H1 (cell line): ENCODE measurements around the gene ISLR2. TPM values are rescaled to one million over a fixed set of nuclear protein-coding genes. Genes with fewer than 3 reads are reported as not detected.

Experiments used
- CTCF ChIA-PET: fragments of 300-600 bp; sonication (Branson Sonifier 250); formaldehyde crosslinking; loops from one replicate; lab custom pipeline; 2021; ENCODE audit not compliant: partially characterized antibody; lab: Charles Lee
- POLR2A ChIA-PET: fragments of 300-600 bp; sonication (Branson Sonifier 250); formaldehyde crosslinking; loops from one replicate; lab custom pipeline; 2021; ENCODE audit warnings: inconsistent platforms; ENCODE audit not compliant: partially characterized antibody; lab: Charles Lee
- DNase-seq, 2 experiments: peaks; one replicate each; pipeline versions ENCODE4 v3.0.0 to v3.0.0-alpha.2; 2010 to 2022; ENCODE audit warnings: low spot score in 2 of 2, low read depth in 1 of 2, mixed read lengths in 1 of 2
- FAIRE-seq: peaks from 2 replicates; lab custom pipeline; 2011; peaks lifted over from hg19 to GRCh38; lab: Jason Lieb, UNC
- H2AFZ ChIP-seq: 2 replicates; pipeline ENCODE4 v1.8.1; 2012; ENCODE audit warnings: low read length, inconsistent platforms
- H2AK5ac ChIP-seq: 2 replicates; pipeline ENCODE4 v1.6.1; 2013; ENCODE audit warnings: low read depth, low read length
- H2BK120ac ChIP-seq: replicated peaks from 2 replicates; pipeline ENCODE3; 2013; ENCODE audit warnings: low read depth, low read length, inconsistent platforms
- H2BK12ac ChIP-seq: 2 replicates; pipeline ENCODE4 v1.6.1; 2013; ENCODE audit warnings: low read depth, low read length
- H2BK15ac ChIP-seq: 2 replicates; pipeline ENCODE4 v1.6.1; 2013; ENCODE audit warnings: low read length
- H2BK20ac ChIP-seq: 2 replicates; pipeline ENCODE4 v1.6.1; 2013; ENCODE audit warnings: low read length
- H2BK5ac ChIP-seq: 2 replicates; pipeline ENCODE4 v1.6.1; 2013; ENCODE audit warnings: low read depth, low read length
- H3K14ac ChIP-seq: 2 replicates; pipeline ENCODE4 v1.6.1; 2013; ENCODE audit warnings: inconsistent platforms; ENCODE audit not compliant: insufficient read length
- H3K18ac ChIP-seq: 2 replicates; pipeline ENCODE4 v1.6.1; 2013; ENCODE audit warnings: low read length; ENCODE audit errors: extremely low read depth
- H3K23ac ChIP-seq: 2 replicates; pipeline ENCODE4 v1.6.1; 2013; ENCODE audit warnings: inconsistent platforms; ENCODE audit not compliant: insufficient read length
- H3K23me2 ChIP-seq: 2 replicates; pipeline ENCODE4 v1.6.1; 2013; ENCODE audit warnings: low read depth, low read length
- H3K27ac ChIP-seq: 2 replicates; pipeline ENCODE4 v1.6.1; 2011; ENCODE audit warnings: low read depth, low read length, inconsistent platforms
- H3K27me3 ChIP-seq, 4 experiments: replicated peaks in 1 of 4; 1 replicate in 1 of 4; 2 replicates in 3 of 4; pipeline versions ENCODE4 v1.6.1 to v1.8.1; 2011 to 2013; ENCODE audit warnings: low read length in 3 of 4, mild to moderate bottlenecking in 3 of 4, inconsistent platforms in 2 of 4, mixed read lengths in 2 of 4, moderate library complexity in 1 of 4; ENCODE audit not compliant: control insufficient read depth in 3 of 4, insufficient read depth in 3 of 4; ENCODE audit errors: extremely low read depth in 1 of 4
- H3K36me3 ChIP-seq, 4 experiments: 2 replicates each; pipeline versions ENCODE4 v1.6.1 to v1.8.1; 2011 to 2013; ENCODE audit warnings: mild to moderate bottlenecking in 4 of 4, low read length in 3 of 4, moderate library complexity in 2 of 4, control low read depth in 1 of 4, inconsistent platforms in 1 of 4; ENCODE audit not compliant: insufficient read depth in 4 of 4, control insufficient read depth in 2 of 4
- H3K4ac ChIP-seq: replicated peaks from 2 replicates; pipeline ENCODE3; 2013; ENCODE audit warnings: low read length, low read depth, mixed read lengths, inconsistent platforms; ENCODE audit not compliant: insufficient read length
- H3K4me1 ChIP-seq, 4 experiments: replicated peaks in 1 of 4; 1 replicate in 1 of 4; 2 replicates in 3 of 4; pipeline versions ENCODE4 v1.6.1 to v1.8.1; 2011 to 2013; ENCODE audit warnings: low read length in 3 of 4, inconsistent platforms in 2 of 4, mixed read lengths in 1 of 4; ENCODE audit not compliant: insufficient read depth in 4 of 4, control insufficient read depth in 3 of 4
- H3K4me2 ChIP-seq, 2 experiments: 2 replicates each; pipeline versions ENCODE4 v1.6.1 to v1.8.1; 2011 to 2013; ENCODE audit warnings: low read depth in 2 of 2, low read length in 2 of 2, control low read depth in 1 of 2, inconsistent platforms in 1 of 2, mild to moderate bottlenecking in 1 of 2; ENCODE audit not compliant: insufficient read depth in 1 of 2
- H3K4me3 ChIP-seq, 4 experiments: fragments of 200-600, 300-600 bp in 1 of 4; sonication (generic), shearing (Covaris generic), sonication (Bioruptor Twin) in 1 of 4; 2 replicates each; pipeline versions ENCODE4 v1.5.1 to v1.8.1; 2011 to 2016; ENCODE audit warnings: low read length in 4 of 4, low read depth in 3 of 4, control low read depth in 2 of 4, inconsistent platforms in 2 of 4, mild to moderate bottlenecking in 2 of 4, mixed read lengths in 1 of 4, moderate library complexity in 1 of 4; ENCODE audit not compliant: insufficient read depth in 2 of 4; ENCODE audit errors: extremely low read depth in 1 of 4
- H3K56ac ChIP-seq: replicated peaks from 2 replicates; pipeline ENCODE3; 2013; ENCODE audit warnings: low read depth, mild to moderate bottlenecking, mixed read lengths, low read length, inconsistent platforms; ENCODE audit not compliant: insufficient read length
- H3K79me1 ChIP-seq: 2 replicates; pipeline ENCODE4 v1.6.1; 2013; ENCODE audit warnings: low read depth, low read length, control low read depth
- H3K79me2 ChIP-seq, 2 experiments: 2 replicates each; pipeline versions ENCODE4 v1.6.1 to v1.8.1; 2012 to 2013; ENCODE audit warnings: low read length in 2 of 2, mild to moderate bottlenecking in 2 of 2, inconsistent platforms in 1 of 2; ENCODE audit not compliant: insufficient read depth in 2 of 2, control insufficient read depth in 1 of 2
- H3K9ac ChIP-seq, 4 experiments: replicated peaks in 1 of 4; 1 replicate in 1 of 4; 2 replicates in 3 of 4; pipeline versions ENCODE4 v1.6.1 to v1.8.1; 2011 to 2013; ENCODE audit warnings: low read depth in 3 of 4, low read length in 3 of 4, control low read depth in 2 of 4, mild to moderate bottlenecking in 2 of 4, moderate library complexity in 2 of 4, inconsistent platforms in 1 of 4; ENCODE audit errors: extremely low read depth in 1 of 4
- H3K9me3 ChIP-seq, 2 experiments: 2 replicates each; pipeline versions ENCODE4 v1.6.1 to v1.8.1; 2012 to 2013; ENCODE audit warnings: mild to moderate bottlenecking in 2 of 2, moderate library complexity in 2 of 2, control low read depth in 1 of 2, inconsistent platforms in 1 of 2, low read depth in 1 of 2, low read length in 1 of 2, mixed read lengths in 1 of 2; ENCODE audit not compliant: insufficient read depth in 2 of 2
- H4K20me1 ChIP-seq, 2 experiments: replicated peaks in 1 of 2; 2 replicates each; pipeline versions ENCODE3 to v1.8.1; 2011 to 2013; ENCODE audit warnings: inconsistent platforms in 2 of 2, low read length in 2 of 2, mild to moderate bottlenecking in 1 of 2; ENCODE audit not compliant: insufficient read depth in 2 of 2, control insufficient read depth in 1 of 2
- H4K5ac ChIP-seq: 2 replicates; pipeline ENCODE4 v1.6.1; 2013; ENCODE audit warnings: low read length, low read depth, mixed read lengths, inconsistent platforms; ENCODE audit not compliant: insufficient read length
- H4K8ac ChIP-seq: 2 replicates; pipeline ENCODE4 v1.8.0; 2013; ENCODE audit warnings: mild to moderate bottlenecking, moderate library complexity, low read length, inconsistent platforms; ENCODE audit not compliant: insufficient read depth; ENCODE audit errors: extremely low read depth
- H4K91ac ChIP-seq: replicated peaks from 2 replicates; pipeline ENCODE3; 2013; ENCODE audit warnings: low read length, mixed read lengths, inconsistent platforms; ENCODE audit not compliant: insufficient read length
- CEBPB ChIP-seq: IDR thresholded peaks from 2 replicates; pipeline ENCODE4 v1.6.1; 2012; ENCODE audit warnings: low read depth, low read length
- CREB1 ChIP-seq: IDR thresholded peaks from 2 replicates; pipeline ENCODE4 v1.6.1; 2012; ENCODE audit warnings: inconsistent platforms
- FOSL1 ChIP-seq: IDR thresholded peaks from 2 replicates; pipeline ENCODE4 v1.6.1; 2011; ENCODE audit warnings: mild to moderate bottlenecking, low read depth, low read length, moderate library complexity; ENCODE audit not compliant: insufficient read depth
- RBBP5 ChIP-seq: IDR thresholded peaks from 2 replicates; pipeline ENCODE4 v1.7.1; 2012; ENCODE audit warnings: low read depth, mild to moderate bottlenecking, inconsistent platforms, low read length, moderate library complexity, borderline replicate concordance
- SAP30 ChIP-seq: fragments of 300-600 bp; sonication (generic); IDR thresholded peaks from 2 replicates; pipeline ENCODE4 v1.7.1; 2012; ENCODE audit warnings: low read length, moderate library complexity, mild to moderate bottlenecking, inconsistent platforms; ENCODE audit not compliant: insufficient read depth, insufficient replicate concordance
- SIX5 ChIP-seq: IDR thresholded peaks from 2 replicates; pipeline ENCODE4 v1.6.1; 2011; ENCODE audit warnings: mild to moderate bottlenecking, low read depth, low read length
- SP1 ChIP-seq: IDR thresholded peaks from 2 replicates; pipeline ENCODE4 v1.6.1; 2011; ENCODE audit warnings: low read depth, low read length
- SP4 ChIP-seq: IDR thresholded peaks from 2 replicates; pipeline ENCODE4 v1.6.1; 2012; ENCODE audit warnings: low read length, inconsistent platforms
- TAF7 ChIP-seq: optimal IDR thresholded peaks from 2 replicates; pipeline ENCODE3; 2011; ENCODE audit warnings: low read depth, mild to moderate bottlenecking, inconsistent platforms, low read length, moderate library complexity, borderline replicate concordance
- TCF12 ChIP-seq: IDR thresholded peaks from 2 replicates; pipeline ENCODE4 v1.6.1; 2011; ENCODE audit warnings: low read depth, mild to moderate bottlenecking, low read length
- ZNF274 ChIP-seq: IDR thresholded peaks from 2 replicates; pipeline ENCODE4 v1.7.0; 2012; ENCODE audit warnings: low read length, borderline replicate concordance; ENCODE audit errors: extremely low read depth
- WGBS, 2 experiments: shearing (Covaris generic) in 1 of 2; methylation state at CpG; one replicate each; pipeline versions ENCODE4 v1.1.6 to v1.1.7; 2013 to 2015; ENCODE audit warnings: low lambda C conversion rate in 2 of 2, mixed read lengths in 2 of 2, inconsistent platforms in 1 of 2, low coverage in 1 of 2, missing lambda C conversion rate in 1 of 2; ENCODE audit not compliant: insufficient replicate concordance in 2 of 2, insufficient coverage in 1 of 2, insufficient read length in 1 of 2; ENCODE audit errors: extremely low coverage in 1 of 2, missing lambda C conversion rate in 1 of 2; 5-methylcytosine and 5-hydroxymethylcytosine counted together
- polyA plus RNA-seq, 7 experiments: library from polyadenylated mRNA; depleted of rRNA in 3 of 7; stranded (reverse) in 5 of 7; unstranded in 2 of 7; fragments of >200 nt in 5 of 7; fragments of 200-250 nt in 2 of 7; gene quantifications; 1 replicate in 5 of 7; 2 replicates in 1 of 7; 4 replicates in 1 of 7; pipeline versions ENCODE4 v1.2.1 to v1.2.3, GENCODE V29; 2011 to 2013; ENCODE audit warnings: missing spikeins in 2 of 7, mixed read lengths in 2 of 7
- total RNA-seq: library from RNA; stranded (reverse); fragmentation: NEBNext Ultra II Directional; extraction: Animal tissue kit (Norgen Biotek cat#: 25700); gene quantifications from 2 replicates; pipeline ENCODE4 v1.2.1, GENCODE V29; 2021
- TF ChIP-seq, protein P1 (sequence below): IDR thresholded peaks from 2 replicates; pipeline ENCODE4 v1.6.1; 2011; ENCODE audit warnings: low read depth, mild to moderate bottlenecking, low read length; ENCODE audit not compliant: insufficient read depth

Gene ISLR2
- total and polyA plus RNA-seq, 2 of the 8 experiments (the other 6 are each of a cell fraction or from before 2014, with no cell fraction given) = 0.47 to 0.58 TPM

GRCh38 chr15:74129586-74130154, 716 bp upstream of the ISLR2 start:
- H3K9me3 ChIP-seq = peaks cover 0 to 8% of the 10 kb centered on the region in 2 experiments; a peak in 1 of 4 replicates
- H3K36me3 ChIP-seq = peaks cover 0 to 6% (median 0%) of the 10 kb centered on the region in 4 experiments; a peak in 1 of 8 replicates
- DNase-seq = peak in 1 of 2 experiments; percentile 71
- no peak overlapping the region for H2AFZ ChIP-seq
- peaks cover 2 to 68% (median 54%) of the 10 kb centered on the region in 4 experiments for H3K4me1 ChIP-seq
- peaks cover 7 to 13% of the 10 kb centered on the region in 2 experiments for H4K20me1 ChIP-seq
- no peaks in the 10 kb centered on the region; the same call in 1 of the 2 replicates for H3K79me1 ChIP-seq
- no peak overlapping the region for H3K14ac ChIP-seq
- FAIRE-seq = no peak
- peak overlapping the region; percentile 57 for H3K4ac ChIP-seq
- H2BK5ac ChIP-seq = peak overlapping the region; percentile 72; the same call in 1 of the 2 replicates
- peak overlapping the region; percentile 98; the same call in 1 of the 2 replicates for H2BK12ac ChIP-seq
- no peak overlapping the region for H3K9ac ChIP-seq
- H2AK5ac ChIP-seq = no peak overlapping the region
- H2BK120ac ChIP-seq = no peak overlapping the region
- H3K4me3 ChIP-seq = peak overlapping the region; percentile 2 to 57 (median 39); a peak in 7 of 8 replicates
- H4K5ac ChIP-seq = no peak overlapping the region
- WGBS, 2 experiments = 3% methylated on average over 36 of the region's 40 CpGs; no CpG with 5 or more reads in 1 of the 2 experiments
- H2BK20ac ChIP-seq = peak overlapping the region; percentile 97
- H3K23me2 ChIP-seq = peaks cover 30% of the 10 kb centered on the region; the same call in 1 of the 2 replicates
- H4K91ac ChIP-seq = peak overlapping the region; percentile 79
- H2BK15ac ChIP-seq = no peak overlapping the region
- H3K18ac ChIP-seq = peak overlapping the region; percentile 86
- CTCF ChIA-PET = interaction anchor here (0.6 to 4.5 kb wide), 16 partner anchors 63 to 191 kb away, joined by 3 to 65 read pairs (median 7); partner anchors contain the start of genes PML and STRA6
- H3K27me3 ChIP-seq = peaks cover 71 to 86% (median 80%) of the 10 kb centered on the region in 4 experiments
- H3K23ac ChIP-seq = no peak overlapping the region
- H3K27ac ChIP-seq = no peak overlapping the region
- peak overlapping the region; percentile 3 for H3K56ac ChIP-seq
- no peaks in the 10 kb centered on the region for H3K79me2 ChIP-seq
- POLR2A ChIA-PET = interaction anchor here (1.1 to 1.6 kb wide), 8 partner anchors 8 to 191 kb away, joined by 3 to 7 read pairs (median 4); partner anchors contain the start of gene STRA6
- peak overlapping the region; percentile 30 for H4K8ac ChIP-seq
- H3K4me2 ChIP-seq = peak overlapping the region; percentile 83 to 86
- no peak for TF ChIP-seq FOSL1
- TF ChIP-seq CEBPB = no peak
- TF ChIP-seq, protein P1, sequence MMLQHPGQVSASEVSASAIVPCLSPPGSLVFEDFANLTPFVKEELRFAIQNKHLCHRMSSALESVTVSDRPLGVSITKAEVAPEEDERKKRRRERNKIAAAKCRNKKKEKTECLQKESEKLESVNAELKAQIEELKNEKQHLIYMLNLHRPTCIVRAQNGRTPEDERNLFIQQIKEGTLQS = no peak
- TF ChIP-seq ZNF274 = no peak
- no peak for TF ChIP-seq SP4
- TF ChIP-seq TAF7 = peak; percentile 24
- no peak for TF ChIP-seq TCF12
- TF ChIP-seq SIX5 = no peak
- no peak for TF ChIP-seq SAP30
- peak; percentile 17; the same call in 1 of the 2 replicates for TF ChIP-seq RBBP5
- TF ChIP-seq CREB1 = no peak
- TF ChIP-seq SP1 = no peak
